CD4-positive, alpha-beta T cell (primary cell): ENCODE data around the gene FRMPD1. TPM values are rescaled to one million over a fixed set of nuclear protein-coding genes. Genes with fewer than 3 reads are reported as not detected.

Experiments
- ATAC-seq: fragments of 200-7000 bp; cut with Tn5 transposase; one replicate; pipeline ENCODE4 v1.10.0; 2022; ENCODE audit warnings: mild to moderate bottlenecking; ENCODE audit not compliant: poor library complexity
- CTCF ChIA-PET: fragments of 350-600 bp; sonication (Branson Sonifier 250); formaldehyde crosslinking; loops from one replicate; lab custom pipeline; 2021; ENCODE audit warnings: antibody characterized with exemption, inconsistent platforms; lab: Charles Lee
- POLR2A ChIA-PET: fragments of 350-600 bp; sonication (Branson Sonifier 250); formaldehyde crosslinking; loops from one replicate; lab custom pipeline; 2021; ENCODE audit warnings: antibody characterized with exemption, inconsistent platforms; lab: Charles Lee
- DNase-seq, 14 experiments: peaks; one replicate each; pipeline ENCODE4 v3.0.0-alpha.2; 2013 to 2020; ENCODE audit warnings: mixed read lengths in 2 of 14
- H3K27ac ChIP-seq, 2 donors: one replicate each; pipeline versions ENCODE4 v1.5.1 to v1.7.0; 2013; ENCODE audit warnings: low read length in 2 of 2, low read depth in 1 of 2, mild to moderate bottlenecking in 1 of 2
- H3K27me3 ChIP-seq, 2 experiments: 1 replicate in 1 of 2; 2 replicates in 1 of 2; pipeline versions ENCODE4 v1.6.1 to v1.7.0; 2013; ENCODE audit warnings: low read length in 2 of 2, control low read depth in 1 of 2, mild to moderate bottlenecking in 1 of 2, moderate library complexity in 1 of 2; ENCODE audit not compliant: insufficient read depth in 2 of 2, control insufficient read depth in 1 of 2
- H3K36me3 ChIP-seq: one replicate; pipeline ENCODE4 v1.6.1; 2013; ENCODE audit warnings: low read length, control low read depth; ENCODE audit not compliant: insufficient read depth
- H3K4me1 ChIP-seq: one replicate; pipeline ENCODE4 v1.6.1; 2013; ENCODE audit warnings: low read length, control low read depth; ENCODE audit not compliant: insufficient read depth
- H3K4me3 ChIP-seq: one replicate; pipeline ENCODE4 v1.5.1; 2013; ENCODE audit warnings: mild to moderate bottlenecking, low read length, moderate library complexity
- H3K9me3 ChIP-seq, 2 experiments: 1 replicate in 1 of 2; 2 replicates in 1 of 2; pipeline versions ENCODE4 v1.6.1 to v1.7.0; 2013; ENCODE audit warnings: low read length in 2 of 2, mild to moderate bottlenecking in 2 of 2, control low read depth in 1 of 2, moderate library complexity in 1 of 2; ENCODE audit not compliant: control insufficient read depth in 1 of 2, insufficient read depth in 1 of 2
- H3K27ac Mint-ChIP-seq: one replicate; pipeline ENCODE4 v1.8.0; 2020; ENCODE audit warnings: mixed read lengths
- H3K27me3 Mint-ChIP-seq: one replicate; pipeline ENCODE4 v1.8.0; 2021; ENCODE audit warnings: mixed read lengths
- H3K36me3 Mint-ChIP-seq: one replicate; pipeline ENCODE4 v1.8.0; 2021; ENCODE audit warnings: low read depth, mixed read lengths
- H3K4me1 Mint-ChIP-seq: one replicate; pipeline ENCODE4 v1.8.0; 2021; ENCODE audit warnings: low read depth, mixed read lengths
- H3K4me3 Mint-ChIP-seq: one replicate; pipeline ENCODE4 v1.8.0; 2020; ENCODE audit warnings: mild to moderate bottlenecking, mixed read lengths
- H3K9me3 Mint-ChIP-seq: one replicate; pipeline ENCODE4 v1.8.0; 2020; ENCODE audit warnings: mixed read lengths
- intact Hi-C, 2 experiments: fragments of 100-400 bp; cut with DNase I in 1 of 2; cut with micrococcal nuclease in 1 of 2; formaldehyde crosslinking; loops; one replicate each; pipeline versions ENCODE4 v1.15.1 to v1.9.0; 2023 to 2025; cut with DNase I, micrococcal nuclease
- total RNA-seq, 174 experiments: library from RNA in 2 of 174; stranded (reverse) in 2 of 174; gene quantifications; one replicate each; pipeline ENCODE4 v1.2.3 and lab custom pipeline; 2021 to 2026
- TF ChIP-seq, protein P1 (sequence below): fragments of 200-600 bp; IDR thresholded peaks from one replicate; pipeline ENCODE4 v1.8.0; 2022; ENCODE audit warnings: antibody characterized with exemption, mild to moderate bottlenecking

Gene FRMPD1
- total RNA-seq, 2 experiments from 2014 or later, result not detected

DNA sequence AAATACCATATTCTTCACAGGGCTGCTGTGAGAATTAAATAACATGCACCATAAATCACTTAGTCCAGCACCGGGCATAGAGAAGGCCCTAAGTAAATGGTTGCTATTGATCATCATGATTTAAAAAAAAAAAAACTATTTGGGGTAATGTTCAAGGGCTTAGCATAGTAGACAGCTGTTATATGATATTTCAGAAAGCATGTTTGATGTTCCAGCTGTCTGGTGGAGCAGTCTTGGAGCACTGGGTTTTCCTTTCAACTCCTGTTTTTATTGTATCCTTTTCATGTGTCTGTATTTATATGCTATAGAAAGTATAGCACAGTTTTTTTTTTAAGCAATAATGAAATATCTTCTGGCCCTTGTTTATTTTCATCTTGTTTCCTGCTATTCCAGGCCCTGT, 30.4 kb upstream of the FRMPD1 start:
- no peak overlapping the region for H3K27ac ChIP-seq
- no peaks in the 10 kb centered on the region for H3K27me3 ChIP-seq
- H3K36me3 Mint-ChIP-seq, result no peaks in the 10 kb centered on the region
- H3K4me3 Mint-ChIP-seq, result no peak overlapping the region
- ChIA-PET POLR2A (interaction anchor here (0.6 kb wide), 1 partner anchor 27 kb away, joined by 3 read pairs; no protein-coding TSS in a partner anchor), CTCF (no interaction called here)
- ATAC-seq, result no peak
- intact Hi-C loops, result no loop called here
- peaks cover 8% of the 10 kb centered on the region for H3K27me3 Mint-ChIP-seq
- no peak overlapping the region for H3K27ac Mint-ChIP-seq
- H3K4me3 ChIP-seq, result no peak overlapping the region
- H3K9me3 Mint-ChIP-seq, result no peaks in the 10 kb centered on the region
- peaks cover 3% of the 10 kb centered on the region for H3K4me1 ChIP-seq
- no peaks in the 10 kb centered on the region for H3K4me1 Mint-ChIP-seq
- no peaks in the 10 kb centered on the region for H3K36me3 ChIP-seq
- DNase-seq, result no peak
- TF ChIP-seq, protein P1, sequence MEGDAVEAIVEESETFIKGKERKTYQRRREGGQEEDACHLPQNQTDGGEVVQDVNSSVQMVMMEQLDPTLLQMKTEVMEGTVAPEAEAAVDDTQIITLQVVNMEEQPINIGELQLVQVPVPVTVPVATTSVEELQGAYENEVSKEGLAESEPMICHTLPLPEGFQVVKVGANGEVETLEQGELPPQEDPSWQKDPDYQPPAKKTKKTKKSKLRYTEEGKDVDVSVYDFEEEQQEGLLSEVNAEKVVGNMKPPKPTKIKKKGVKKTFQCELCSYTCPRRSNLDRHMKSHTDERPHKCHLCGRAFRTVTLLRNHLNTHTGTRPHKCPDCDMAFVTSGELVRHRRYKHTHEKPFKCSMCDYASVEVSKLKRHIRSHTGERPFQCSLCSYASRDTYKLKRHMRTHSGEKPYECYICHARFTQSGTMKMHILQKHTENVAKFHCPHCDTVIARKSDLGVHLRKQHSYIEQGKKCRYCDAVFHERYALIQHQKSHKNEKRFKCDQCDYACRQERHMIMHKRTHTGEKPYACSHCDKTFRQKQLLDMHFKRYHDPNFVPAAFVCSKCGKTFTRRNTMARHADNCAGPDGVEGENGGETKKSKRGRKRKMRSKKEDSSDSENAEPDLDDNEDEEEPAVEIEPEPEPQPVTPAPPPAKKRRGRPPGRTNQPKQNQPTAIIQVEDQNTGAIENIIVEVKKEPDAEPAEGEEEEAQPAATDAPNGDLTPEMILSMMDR, result no peak
- H3K9me3 ChIP-seq, result no peaks in the 10 kb centered on the region

DNA sequence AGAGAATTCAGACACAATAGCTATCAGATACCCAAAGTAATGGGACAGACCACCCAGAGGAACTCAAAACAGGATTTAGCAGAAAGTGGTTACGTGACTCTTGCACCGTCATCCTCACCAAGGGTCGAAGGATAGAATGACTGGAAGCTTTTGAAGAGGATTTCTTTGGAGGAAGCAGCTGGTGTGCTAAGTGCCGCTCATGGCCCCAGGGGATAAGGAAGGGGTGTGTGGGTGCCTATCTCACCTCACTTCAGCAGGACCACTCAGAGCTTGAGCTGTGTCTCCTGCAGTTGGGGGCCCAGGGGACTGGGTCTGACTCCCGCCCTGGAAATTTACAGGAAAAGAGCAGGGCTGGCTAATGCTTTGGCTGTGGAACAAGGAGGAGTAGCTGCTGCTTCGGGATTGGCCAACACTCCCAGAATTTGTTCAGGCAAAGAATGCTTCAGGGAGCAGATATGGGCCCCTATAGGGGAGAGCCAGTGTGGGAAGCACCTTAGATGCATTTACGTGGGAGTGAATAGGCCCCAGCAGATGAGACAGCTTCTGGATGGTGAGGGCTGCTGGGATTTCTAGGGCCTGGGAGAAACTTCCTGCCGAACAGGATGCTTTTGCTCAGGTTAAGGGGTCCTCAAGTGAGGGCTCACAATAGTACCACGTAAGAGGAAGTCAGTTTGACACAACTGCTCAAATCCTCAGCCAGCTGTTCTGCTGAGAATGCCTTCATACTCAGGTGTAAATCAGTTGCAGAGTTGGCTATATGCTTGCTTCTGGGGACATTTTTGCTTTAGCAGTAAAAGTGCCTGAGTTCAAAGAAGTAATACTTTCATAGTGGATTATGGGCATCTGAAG, 29.3 kb upstream of the FRMPD1 start:
- POLR2A ChIA-PET, result no interaction called here
- TF ChIP-seq, protein P1, result no peak
- intact Hi-C loops, result no loop called here
- no peak overlapping the region for H3K4me3 Mint-ChIP-seq
- no peak overlapping the region for H3K27ac Mint-ChIP-seq
- H3K9me3 ChIP-seq, result no peaks in the 10 kb centered on the region
- H3K27ac ChIP-seq, result no peak overlapping the region
- H3K36me3 Mint-ChIP-seq, result no peaks in the 10 kb centered on the region
- H3K4me1 Mint-ChIP-seq, result no peaks in the 10 kb centered on the region
- no peaks in the 10 kb centered on the region for H3K27me3 ChIP-seq
- H3K9me3 Mint-ChIP-seq, result no peaks in the 10 kb centered on the region
- ATAC-seq (no peak), DNase-seq (no peak)
- CTCF ChIA-PET, result no interaction called here
- peaks cover 3% of the 10 kb centered on the region for H3K4me1 ChIP-seq
- peaks cover 6% of the 10 kb centered on the region for H3K27me3 Mint-ChIP-seq
- no peaks in the 10 kb centered on the region for H3K36me3 ChIP-seq
- no peak overlapping the region for H3K4me3 ChIP-seq

GRCh38 chr9:37622462-37622861, 28.3 kb upstream of the FRMPD1 start:
- Histone ChIP-seq H3K4me1 (peaks cover 3% of the 10 kb centered on the region), H3K27ac (no peak overlapping the region), H3K9me3 (no peaks in the 10 kb centered on the region), H3K36me3 (no peaks in the 10 kb centered on the region), H3K27me3 (no peaks in the 10 kb centered on the region), H3K4me3 (no peak overlapping the region)
- ChIA-PET POLR2A (no interaction called here), CTCF (no interaction called here)
- TF ChIP-seq, protein P1, result no peak
- H3K9me3 Mint-ChIP-seq, result no peaks in the 10 kb centered on the region
- peaks cover 6% of the 10 kb centered on the region for H3K27me3 Mint-ChIP-seq
- H3K4me1 Mint-ChIP-seq, result no peaks in the 10 kb centered on the region
- H3K36me3 Mint-ChIP-seq, result no peaks in the 10 kb centered on the region
- DNase-seq, result no peak
- no peak overlapping the region for H3K27ac Mint-ChIP-seq
- no peak overlapping the region for H3K4me3 Mint-ChIP-seq
- intact Hi-C loops, result no loop called here
- ATAC-seq, result no peak
